ENCODE data around the gene KRTAP10-3.

Gene KRTAP10-3

GRCh38 chr21:44527156-44527982 lies 31.2 kb downstream of the KRTAP10-3 start:
- DNase-seq, result no peak

- DNase-seq, result no peak
These were observed 32.2 kb downstream of the KRTAP10-3 start for GRCh38 chr21:44526096-44526997.

- no peak for DNase-seq
These were observed 33.1 kb downstream of the KRTAP10-3 start for GRCh38 chr21:44525391-44526095.

GRCh38 chr21:44524414-44525371 lies 33.9 kb downstream of the KRTAP10-3 start:
- no peak for DNase-seq

- DNase-seq, result no peak
These were observed 34.8 kb downstream of the KRTAP10-3 start for GRCh38 chr21:44523567-44524413.

- no peak for DNase-seq
These were observed 35.8 kb downstream of the KRTAP10-3 start for GRCh38 chr21:44522753-44523204.

- no peak for DNase-seq
These were observed 36.5 kb downstream of the KRTAP10-3 start for GRCh38 chr21:44521928-44522752.

- no peak for DNase-seq
These were observed 37.2 kb downstream of the KRTAP10-3 start for GRCh38 chr21:44521301-44521927.

- DNase-seq, result no peak
These were observed 38.0 kb downstream of the KRTAP10-3 start for GRCh38 chr21:44520326-44521300.

GRCh38 chr21:44519346-44520325 lies 39.0 kb downstream of the KRTAP10-3 start:
- DNase-seq, result no peak

- no peak for DNase-seq
These were observed 39.9 kb downstream of the KRTAP10-3 start for GRCh38 chr21:44518686-44519085.

- peak; percentile 38 for DNase-seq
These were observed 41.3 kb downstream of the KRTAP10-3 start for GRCh38 chr21:44517175-44517899.

- DNase-seq, result no peak
These were observed 41.8 kb downstream of the KRTAP10-3 start for GRCh38 chr21:44516828-44517174.

GRCh38 chr21:44516342-44516741 lies 42.3 kb downstream of the KRTAP10-3 start:
- DNase-seq, result no peak

- DNase-seq, result no peak
These were observed 43.0 kb downstream of the KRTAP10-3 start for GRCh38 chr21:44515359-44516165.
